GM10266 (cell line): Measurements from ENCODE around the gene TRPM1.

Experiments used
- DNase-seq: peaks from one replicate; pipeline ENCODE4 v3.0.0; 2012; ENCODE audit errors: extremely low spot score
- TF ChIP-seq, protein P1 (sequence below): IDR thresholded peaks from 2 replicates; pipeline ENCODE4 v1.5.1; 2012; ENCODE audit warnings: mild to moderate bottlenecking, low read depth; ENCODE audit not compliant: control insufficient read depth, insufficient read depth; ENCODE audit errors: missing control alignments

Gene TRPM1

DNA sequence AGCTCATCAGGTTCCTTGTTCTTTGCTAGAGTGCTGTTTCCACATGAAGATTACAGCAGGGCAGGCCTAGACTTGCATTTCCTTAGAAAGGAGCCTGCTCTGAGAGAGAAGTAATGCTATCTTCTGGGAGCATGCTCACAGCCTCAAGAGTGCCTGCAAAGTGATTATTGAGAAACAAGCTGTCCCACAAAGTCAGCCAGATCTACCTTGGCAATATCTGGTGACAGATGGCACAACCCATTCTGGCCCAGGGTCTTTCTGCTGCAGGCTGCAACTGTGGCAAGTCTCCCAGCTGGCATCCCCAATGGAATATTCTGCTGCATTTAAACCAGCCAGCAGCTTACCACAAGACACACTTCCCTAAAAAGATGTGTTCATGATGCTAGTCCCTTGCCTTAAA lies 139.4 kb downstream of the TRPM1 start:
- TF ChIP-seq, protein P1, sequence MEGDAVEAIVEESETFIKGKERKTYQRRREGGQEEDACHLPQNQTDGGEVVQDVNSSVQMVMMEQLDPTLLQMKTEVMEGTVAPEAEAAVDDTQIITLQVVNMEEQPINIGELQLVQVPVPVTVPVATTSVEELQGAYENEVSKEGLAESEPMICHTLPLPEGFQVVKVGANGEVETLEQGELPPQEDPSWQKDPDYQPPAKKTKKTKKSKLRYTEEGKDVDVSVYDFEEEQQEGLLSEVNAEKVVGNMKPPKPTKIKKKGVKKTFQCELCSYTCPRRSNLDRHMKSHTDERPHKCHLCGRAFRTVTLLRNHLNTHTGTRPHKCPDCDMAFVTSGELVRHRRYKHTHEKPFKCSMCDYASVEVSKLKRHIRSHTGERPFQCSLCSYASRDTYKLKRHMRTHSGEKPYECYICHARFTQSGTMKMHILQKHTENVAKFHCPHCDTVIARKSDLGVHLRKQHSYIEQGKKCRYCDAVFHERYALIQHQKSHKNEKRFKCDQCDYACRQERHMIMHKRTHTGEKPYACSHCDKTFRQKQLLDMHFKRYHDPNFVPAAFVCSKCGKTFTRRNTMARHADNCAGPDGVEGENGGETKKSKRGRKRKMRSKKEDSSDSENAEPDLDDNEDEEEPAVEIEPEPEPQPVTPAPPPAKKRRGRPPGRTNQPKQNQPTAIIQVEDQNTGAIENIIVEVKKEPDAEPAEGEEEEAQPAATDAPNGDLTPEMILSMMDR = no peak
- no peak for DNase-seq

DNA sequence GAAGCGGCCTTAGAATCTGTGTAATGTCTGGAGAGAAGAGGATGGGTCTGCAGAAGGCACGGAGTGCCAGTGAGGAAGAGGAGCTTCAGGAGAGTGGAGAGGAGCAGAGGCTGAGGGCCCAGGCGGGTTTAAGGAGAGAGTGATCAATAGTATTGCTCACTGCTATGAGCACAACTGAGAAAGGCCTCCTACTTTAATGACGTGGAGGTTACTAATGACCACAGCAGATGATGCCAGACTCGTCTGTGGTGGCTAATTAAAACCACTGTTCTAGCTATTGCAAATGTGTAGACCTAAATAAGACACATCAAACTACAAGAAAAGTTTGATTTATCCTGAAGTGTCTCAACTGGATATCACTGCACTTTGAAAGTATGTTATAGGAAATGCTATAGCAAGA lies 143.3 kb downstream of the TRPM1 start:
- TF ChIP-seq, protein P1 = no peak
- no peak for DNase-seq

DNA sequence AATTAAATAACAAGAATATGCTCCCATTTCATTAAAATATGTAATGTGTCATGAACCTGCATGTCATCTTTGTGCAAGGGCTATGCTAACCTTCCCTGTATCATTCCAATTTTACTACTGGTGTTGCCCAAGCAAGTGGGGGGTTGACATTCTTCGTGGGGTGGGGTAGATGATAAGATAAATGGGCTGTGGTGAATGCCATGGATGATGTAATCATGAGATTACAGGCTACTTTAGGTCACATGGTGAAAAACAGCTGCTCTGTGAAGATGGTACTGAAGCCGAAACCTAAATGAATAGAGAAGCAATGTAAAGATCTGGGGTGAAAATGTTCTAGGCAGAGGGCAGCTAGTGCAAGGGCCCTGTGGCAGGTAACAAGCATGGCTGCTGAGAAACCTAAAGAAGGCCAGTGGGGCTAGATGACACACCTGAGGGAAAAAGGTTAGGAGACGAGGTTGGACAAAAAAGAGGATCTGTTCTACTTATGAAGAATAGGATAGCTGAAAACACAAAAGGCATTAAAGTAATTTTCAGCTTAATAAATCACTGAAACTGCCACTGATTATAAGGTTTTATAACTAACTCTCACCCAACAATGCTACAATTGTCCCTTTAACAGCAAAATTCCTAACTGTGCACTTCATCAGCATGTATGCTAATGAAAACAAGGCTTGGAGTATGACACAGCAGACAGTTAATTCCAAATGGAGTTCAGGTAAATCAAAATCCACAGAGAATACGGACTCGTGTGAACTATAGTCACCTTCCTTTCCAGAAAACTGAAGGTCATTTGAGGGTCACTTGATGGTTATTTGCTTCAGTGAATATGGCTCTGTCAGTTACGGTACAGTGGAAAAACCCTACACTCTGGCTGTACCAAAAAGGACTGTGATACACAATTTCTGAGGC lies 145.1 kb downstream of the TRPM1 start:
- no peak for DNase-seq
- TF ChIP-seq, protein P1 = no peak

DNA sequence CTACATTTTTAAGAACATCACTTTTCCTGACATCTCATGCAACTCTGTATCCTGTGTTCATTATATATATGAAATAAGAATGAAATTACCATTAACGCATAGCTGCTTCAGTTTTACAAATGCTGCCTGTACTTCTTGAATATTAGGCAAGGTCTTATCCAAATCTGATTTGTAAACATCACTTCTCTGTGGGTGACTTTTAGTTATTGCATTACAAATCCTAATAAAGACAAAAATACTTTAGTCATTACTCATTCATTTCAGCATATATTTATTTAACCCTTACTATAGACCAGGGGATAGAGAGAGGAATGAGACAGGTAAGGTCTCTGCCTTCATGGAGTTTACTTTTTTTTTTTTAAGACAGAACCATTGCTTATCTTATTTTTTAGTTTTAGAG lies 146.9 kb downstream of the TRPM1 start:
- TF ChIP-seq, protein P1 = no peak
- no peak for DNase-seq

DNA sequence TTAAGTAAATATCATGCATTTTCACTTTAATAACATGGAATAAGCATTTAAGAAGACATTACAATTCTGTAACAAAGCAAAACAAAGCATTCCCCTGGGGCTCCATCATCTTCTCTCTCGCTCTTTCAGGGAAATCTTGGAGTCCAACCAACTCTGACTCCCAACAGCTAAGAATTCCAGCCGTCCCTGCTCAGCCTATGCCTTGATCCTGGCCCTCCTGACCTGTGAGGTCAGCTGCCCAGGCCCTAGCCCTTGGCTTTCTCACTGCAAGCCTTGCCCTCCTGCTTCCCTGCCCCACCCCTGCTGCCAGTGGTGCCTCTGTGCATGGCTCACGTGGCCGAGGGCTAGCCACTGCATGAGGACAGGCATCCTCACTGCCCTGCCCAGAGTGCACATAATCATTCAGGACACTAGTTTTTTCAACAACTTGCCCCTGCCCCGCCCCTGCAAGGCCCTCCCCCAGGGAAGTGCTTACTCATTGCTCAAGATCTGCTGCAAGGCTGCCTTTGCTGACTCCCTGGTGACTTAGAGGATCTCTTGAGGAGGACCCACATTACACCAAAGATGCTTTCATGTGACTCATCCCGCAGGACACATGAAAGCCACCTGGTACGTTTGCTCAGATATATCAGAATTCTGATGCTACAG lies 147.7 kb downstream of the TRPM1 start:
- DNase-seq = no peak
- TF ChIP-seq, protein P1 = no peak

DNA sequence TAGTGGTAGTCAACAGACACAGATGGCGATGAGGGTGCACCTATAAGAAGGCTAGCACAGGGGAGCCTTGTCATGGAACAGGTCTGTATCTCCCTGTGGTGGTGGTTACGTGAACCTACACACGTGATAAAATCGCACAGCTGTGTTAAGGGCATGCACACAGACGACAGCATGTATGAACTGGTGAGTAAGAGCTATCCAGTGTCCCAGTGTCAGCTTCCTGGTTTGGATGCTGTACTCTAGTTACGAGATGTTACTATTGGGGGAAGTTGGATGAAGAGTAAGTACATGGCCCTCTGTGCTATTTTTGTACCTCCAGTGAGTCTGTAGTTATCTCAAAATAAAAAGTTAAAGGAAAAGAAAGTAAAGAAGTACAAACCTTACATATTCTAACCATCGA lies 148.3 kb downstream of the TRPM1 start:
- DNase-seq = no peak

More for the DNA sequence above, 148.3 kb downstream of the TRPM1 start:
- TF ChIP-seq, protein P1 = no peak
